K562 (cell line): ENCODE results near the gene DPEP2. TPM values are rescaled to one million over a fixed set of nuclear protein-coding genes. Genes with fewer than 3 reads are reported as not detected.
A peak's percentile ranks its signal among the peaks of the same experiment; 100 is the strongest.

Experiments used
- ARNT ChIP-seq, 2 experiments: fragments of 450-650 bp; IDR thresholded peaks; 2 replicates each; pipeline ENCODE4 v1.6.1; 2016; ENCODE audit warnings: mild to moderate bottlenecking in 1 of 2
- CSDE1 ChIP-seq, 2 experiments: fragments of 450-650 bp; IDR thresholded peaks; 2 replicates each; pipeline ENCODE4 v1.6.1; 2016; ENCODE audit warnings: mild to moderate bottlenecking in 1 of 2
- JUNB ChIP-seq: fragments of 450-650 bp; formaldehyde crosslinking; conservative IDR thresholded peaks from 2 replicates; pipeline ENCODE4 v1.4.0; 2020; ENCODE audit warnings: mild to moderate bottlenecking
- MAZ ChIP-seq, 2 experiments: fragments of 450-650 bp in 1 of 2; sonication (generic) in 1 of 2; formaldehyde crosslinking; IDR thresholded peaks in 1 of 2; conservative IDR thresholded peaks in 1 of 2; 2 replicates each; pipeline versions ENCODE4 v1.4.0 to v1.5.0; 2020; ENCODE audit warnings: mild to moderate bottlenecking in 1 of 2, missing genetic modification reagents in 1 of 2
- MTA3 ChIP-seq: fragments of 450-650 bp; formaldehyde crosslinking; IDR thresholded peaks from 2 replicates; pipeline ENCODE4 v1.6.1; 2017; ENCODE audit warnings: mild to moderate bottlenecking, borderline replicate concordance
- RFX1 ChIP-seq: fragments of 450-650 bp; IDR thresholded peaks from 2 replicates; pipeline ENCODE4 v1.6.1; 2016; ENCODE audit warnings: mild to moderate bottlenecking, moderate library complexity
- SMAD3 ChIP-seq: fragments of 450-650 bp; formaldehyde crosslinking; conservative IDR thresholded peaks from 2 replicates; pipeline ENCODE4 v1.4.0; 2020; ENCODE audit warnings: mild to moderate bottlenecking
- SMARCA5 ChIP-seq: fragments of 450-650 bp; IDR thresholded peaks from 2 replicates; pipeline ENCODE4 v1.6.1; 2016
- SMARCB1 ChIP-seq: IDR thresholded peaks from 2 replicates; pipeline ENCODE4 v1.6.1; 2011; ENCODE audit warnings: improper control_type of control experiment, low read depth; ENCODE audit not compliant: insufficient read length
- SPI1 ChIP-seq: IDR thresholded peaks from 2 replicates; pipeline ENCODE4 v1.6.1; 2011; ENCODE audit warnings: low read depth, low read length, control low read depth, borderline replicate concordance
- SUPT5H ChIP-seq: fragments of 450-650 bp; IDR thresholded peaks from 2 replicates; pipeline ENCODE4 v1.6.1; 2016
- TAF1 ChIP-seq: IDR thresholded peaks from 2 replicates; pipeline ENCODE4 v1.6.1; 2011; ENCODE audit warnings: mild to moderate bottlenecking, low read length, moderate library complexity; ENCODE audit not compliant: insufficient read depth, control insufficient read depth, severe bottlenecking; ENCODE audit errors: extremely low read depth
- TAF9B ChIP-seq: fragments of 450-650 bp; IDR thresholded peaks from 2 replicates; pipeline ENCODE4 v1.6.1; 2018; ENCODE audit warnings: mild to moderate bottlenecking; ENCODE audit not compliant: partially characterized antibody
- ZBTB17 ChIP-seq: fragments of 450-650 bp; formaldehyde crosslinking; IDR thresholded peaks from 2 replicates; pipeline ENCODE4 v1.4.0; 2020; ENCODE audit warnings: mild to moderate bottlenecking
- ZFP1 ChIP-seq: fragments of 450-650 bp; formaldehyde crosslinking; IDR thresholded peaks from 2 replicates; pipeline ENCODE4 v1.4.0; 2020; ENCODE audit warnings: mild to moderate bottlenecking, mixed read lengths
- ZNF224 ChIP-seq: sonication (generic); formaldehyde crosslinking; IDR thresholded peaks from 2 replicates; pipeline ENCODE4 v1.8.0; 2022; ENCODE audit warnings: mild to moderate bottlenecking, missing genetic modification reagents
- ZNF583 ChIP-seq: fragments of 250-450 bp; sonication (Bioruptor Pico); IDR thresholded peaks from 2 replicates; pipeline ENCODE4 v1.4.0; 2020
- ZNF695 ChIP-seq: fragments of 450-650 bp; formaldehyde crosslinking; IDR thresholded peaks from 2 replicates; pipeline ENCODE4 v1.4.0; 2020; ENCODE audit warnings: mild to moderate bottlenecking, moderate library complexity
- ZNF707 ChIP-seq: fragments of 250-450 bp; sonication (Bioruptor Pico); conservative IDR thresholded peaks from 2 replicates; pipeline ENCODE4 v1.8.0; 2022; ENCODE audit warnings: inconsistent platforms, mild to moderate bottlenecking, moderate library complexity
- polyA plus RNA-seq, 8 experiments: library from polyadenylated mRNA; depleted of rRNA in 4 of 8; stranded (reverse) in 5 of 8; unstranded in 3 of 8; fragments of >200 nt; fragmentation: Nextera tagmentation in 2 of 8; fragmentation: Illumina TruSeq in 1 of 8; extraction: Ambion mirVana in 2 of 8; extraction: Trizol in 1 of 8; gene quantifications; 2 replicates each; pipeline versions ENCODE4 v1.2.1 to v1.2.3, GENCODE V29; 2011 to 2014; ENCODE audit warnings: inconsistent platforms in 1 of 8, missing spikeins in 1 of 8
- total RNA-seq, 7 experiments: library from RNA; depleted of rRNA in 6 of 7; stranded (reverse); fragments of >200 nt in 6 of 7; fragmentation: Illumina TruSeq in 2 of 7; extraction: Trizol in 2 of 7; gene quantifications; 2 replicates each; pipeline versions ENCODE4 v1.2.1 to v1.2.3, GENCODE V29; 2011 to 2021; ENCODE audit warnings: low replicate concordance in 1 of 7
- TF ChIP-seq, protein P1 (sequence below): fragments of 450-650 bp; formaldehyde crosslinking; IDR thresholded peaks from 2 replicates; pipeline ENCODE4 v1.4.0; 2020; ENCODE audit warnings: mild to moderate bottlenecking
- TF ChIP-seq, protein P2 (sequence below): fragments of 250-450 bp; sonication (Bioruptor Pico); IDR thresholded peaks from 2 replicates; pipeline ENCODE4 v1.4.0; 2020; ENCODE audit warnings: mild to moderate bottlenecking, moderate library complexity, borderline replicate concordance
- TF ChIP-seq, protein P3 (sequence below): sonication (generic); formaldehyde crosslinking; IDR thresholded peaks from 2 replicates; pipeline ENCODE4 v1.8.0; 2023; ENCODE audit warnings: mild to moderate bottlenecking, missing genetic modification reagents

Gene DPEP2
- total and polyA plus RNA-seq, 9 of the 15 experiments (the other 6 are each of a cell fraction or from before 2014, with no cell fraction given): 0.14 to 1.2 (median 0.38) TPM

DNA sequence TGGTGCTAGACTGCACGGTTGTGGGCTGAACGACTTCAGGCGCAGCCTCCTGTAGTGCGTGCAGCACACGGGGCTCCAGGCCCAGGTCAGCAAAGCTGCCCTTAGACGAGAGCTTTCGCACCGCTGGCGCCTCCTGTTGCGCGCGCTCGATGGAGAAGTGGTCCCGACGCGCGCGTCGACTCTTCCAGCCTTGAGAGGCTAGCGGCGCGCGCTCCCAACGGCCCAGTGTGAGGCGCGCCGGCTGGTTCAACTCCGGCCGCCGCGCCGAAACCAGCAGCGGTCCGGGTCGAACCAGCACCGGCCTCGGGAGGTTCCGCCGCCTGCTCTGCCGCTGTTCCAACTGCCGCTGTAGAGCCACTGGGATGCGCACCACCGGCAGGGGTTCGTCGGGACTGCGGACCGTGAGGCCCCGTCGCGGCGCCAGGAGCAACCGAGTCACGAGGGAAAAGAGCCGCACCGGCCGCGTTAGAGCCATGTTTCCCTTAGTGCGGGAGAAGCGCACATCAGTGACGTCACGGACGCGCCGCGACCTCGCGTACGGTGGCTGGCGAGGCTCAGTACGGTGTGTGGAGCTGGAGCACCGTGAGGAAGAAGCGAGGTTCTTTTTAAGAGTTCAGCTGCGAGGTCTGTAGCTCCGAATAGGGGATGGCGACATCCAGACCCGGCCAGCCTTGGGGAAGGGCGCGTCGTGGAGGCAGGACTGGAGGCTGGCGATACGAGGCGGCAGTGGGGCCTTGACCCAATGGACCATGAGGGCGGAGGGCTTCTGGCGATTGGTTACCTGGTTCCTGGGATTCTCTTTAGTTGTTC is 23.6 kb upstream of the DPEP2 start, which contains the start of the genes DDX28 and DUS2 (continued):
- TF ChIP-seq, protein P1, sequence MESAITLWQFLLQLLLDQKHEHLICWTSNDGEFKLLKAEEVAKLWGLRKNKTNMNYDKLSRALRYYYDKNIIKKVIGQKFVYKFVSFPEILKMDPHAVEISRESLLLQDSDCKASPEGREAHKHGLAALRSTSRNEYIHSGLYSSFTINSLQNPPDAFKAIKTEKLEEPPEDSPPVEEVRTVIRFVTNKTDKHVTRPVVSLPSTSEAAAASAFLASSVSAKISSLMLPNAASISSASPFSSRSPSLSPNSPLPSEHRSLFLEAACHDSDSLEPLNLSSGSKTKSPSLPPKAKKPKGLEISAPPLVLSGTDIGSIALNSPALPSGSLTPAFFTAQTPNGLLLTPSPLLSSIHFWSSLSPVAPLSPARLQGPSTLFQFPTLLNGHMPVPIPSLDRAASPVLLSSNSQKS: no peak
- TF ChIP-seq ZNF583: no peak
- TF ChIP-seq ARNT (IDR thresholded peaks at IDR 0.05): 0 out of 4 replicates have a peak, but pooled peaks of 1 of the 2 experiments have one; percentile 18
- peak; percentile 89 for TF ChIP-seq SUPT5H
- peak; percentile 11; the same call in 1 of the 2 replicates for TF ChIP-seq ZBTB17
- TF ChIP-seq SMARCA5: no peak
- peak in 1 of 2 experiments; percentile 89; a peak in 2 of 4 replicates for TF ChIP-seq CSDE1 (IDR thresholded peaks at IDR 0.05)
- TF ChIP-seq TAF1: peak; percentile 91
- TF ChIP-seq ZNF707 (CRISPR knock-in tag): no peak
- TF ChIP-seq, protein P2, sequence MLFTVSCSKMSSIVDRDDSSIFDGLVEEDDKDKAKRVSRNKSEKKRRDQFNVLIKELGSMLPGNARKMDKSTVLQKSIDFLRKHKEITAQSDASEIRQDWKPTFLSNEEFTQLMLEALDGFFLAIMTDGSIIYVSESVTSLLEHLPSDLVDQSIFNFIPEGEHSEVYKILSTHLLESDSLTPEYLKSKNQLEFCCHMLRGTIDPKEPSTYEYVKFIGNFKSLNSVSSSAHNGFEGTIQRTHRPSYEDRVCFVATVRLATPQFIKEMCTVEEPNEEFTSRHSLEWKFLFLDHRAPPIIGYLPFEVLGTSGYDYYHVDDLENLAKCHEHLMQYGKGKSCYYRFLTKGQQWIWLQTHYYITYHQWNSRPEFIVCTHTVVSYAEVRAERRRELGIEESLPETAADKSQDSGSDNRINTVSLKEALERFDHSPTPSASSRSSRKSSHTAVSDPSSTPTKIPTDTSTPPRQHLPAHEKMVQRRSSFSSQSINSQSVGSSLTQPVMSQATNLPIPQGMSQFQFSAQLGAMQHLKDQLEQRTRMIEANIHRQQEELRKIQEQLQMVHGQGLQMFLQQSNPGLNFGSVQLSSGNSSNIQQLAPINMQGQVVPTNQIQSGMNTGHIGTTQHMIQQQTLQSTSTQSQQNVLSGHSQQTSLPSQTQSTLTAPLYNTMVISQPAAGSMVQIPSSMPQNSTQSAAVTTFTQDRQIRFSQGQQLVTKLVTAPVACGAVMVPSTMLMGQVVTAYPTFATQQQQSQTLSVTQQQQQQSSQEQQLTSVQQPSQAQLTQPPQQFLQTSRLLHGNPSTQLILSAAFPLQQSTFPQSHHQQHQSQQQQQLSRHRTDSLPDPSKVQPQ (CRISPR knock-in tag): no peak
- TF ChIP-seq ZNF695 (CRISPR knock-in tag): no peak
- TF ChIP-seq, protein P3, sequence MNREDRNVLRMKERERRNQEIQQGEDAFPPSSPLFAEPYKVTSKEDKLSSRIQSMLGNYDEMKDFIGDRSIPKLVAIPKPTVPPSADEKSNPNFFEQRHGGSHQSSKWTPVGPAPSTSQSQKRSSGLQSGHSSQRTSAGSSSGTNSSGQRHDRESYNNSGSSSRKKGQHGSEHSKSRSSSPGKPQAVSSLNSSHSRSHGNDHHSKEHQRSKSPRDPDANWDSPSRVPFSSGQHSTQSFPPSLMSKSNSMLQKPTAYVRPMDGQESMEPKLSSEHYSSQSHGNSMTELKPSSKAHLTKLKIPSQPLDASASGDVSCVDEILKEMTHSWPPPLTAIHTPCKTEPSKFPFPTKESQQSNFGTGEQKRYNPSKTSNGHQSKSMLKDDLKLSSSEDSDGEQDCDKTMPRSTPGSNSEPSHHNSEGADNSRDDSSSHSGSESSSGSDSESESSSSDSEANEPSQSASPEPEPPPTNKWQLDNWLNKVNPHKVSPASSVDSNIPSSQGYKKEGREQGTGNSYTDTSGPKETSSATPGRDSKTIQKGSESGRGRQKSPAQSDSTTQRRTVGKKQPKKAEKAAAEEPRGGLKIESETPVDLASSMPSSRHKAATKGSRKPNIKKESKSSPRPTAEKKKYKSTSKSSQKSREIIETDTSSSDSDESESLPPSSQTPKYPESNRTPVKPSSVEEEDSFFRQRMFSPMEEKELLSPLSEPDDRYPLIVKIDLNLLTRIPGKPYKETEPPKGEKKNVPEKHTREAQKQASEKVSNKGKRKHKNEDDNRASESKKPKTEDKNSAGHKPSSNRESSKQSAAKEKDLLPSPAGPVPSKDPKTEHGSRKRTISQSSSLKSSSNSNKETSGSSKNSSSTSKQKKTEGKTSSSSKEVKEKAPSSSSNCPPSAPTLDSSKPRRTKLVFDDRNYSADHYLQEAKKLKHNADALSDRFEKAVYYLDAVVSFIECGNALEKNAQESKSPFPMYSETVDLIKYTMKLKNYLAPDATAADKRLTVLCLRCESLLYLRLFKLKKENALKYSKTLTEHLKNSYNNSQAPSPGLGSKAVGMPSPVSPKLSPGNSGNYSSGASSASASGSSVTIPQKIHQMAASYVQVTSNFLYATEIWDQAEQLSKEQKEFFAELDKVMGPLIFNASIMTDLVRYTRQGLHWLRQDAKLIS (CRISPR knock-in tag): no peak; the same call in 1 of the 2 replicates
- peak; percentile 99 for TF ChIP-seq MTA3
- peak in 1 of 2 experiments; percentile 70; a peak in 3 of 4 replicates for TF ChIP-seq MAZ (CRISPR knock-in tag; conservative IDR thresholded peaks at IDR 0.05 in 1 of 2, IDR thresholded peaks at IDR 0.05 in 1 of 2)
- TF ChIP-seq SPI1: no peak
- no peak for TF ChIP-seq SMARCB1
- no peak for TF ChIP-seq JUNB (CRISPR knock-in tag)
- no peak for TF ChIP-seq SMAD3 (CRISPR knock-in tag)
- no peak for TF ChIP-seq ZFP1 (CRISPR knock-in tag)
- TF ChIP-seq TAF9B: peak; percentile 92
- no peak for TF ChIP-seq RFX1
- TF ChIP-seq ZNF224: no peak
